Fibroblast of villous mesenchyme (primary cell): Measurements from ENCODE around the gene COL27A1. TPM values are rescaled to one million over a fixed set of nuclear protein-coding genes. Genes with fewer than 3 reads are reported as not detected.

Experiments used
- DNase-seq: peaks from one replicate; pipeline ENCODE4 v3.0.0-alpha.2; 2010; ENCODE audit warnings: low read depth
- H3K4me3 ChIP-seq: 2 replicates; pipeline ENCODE4 v1.5.1; 2011; ENCODE audit warnings: low read depth, mild to moderate bottlenecking, low read length
- total RNA-seq: library from RNA; depleted of rRNA; stranded (reverse); fragments of >200 nt; gene quantifications from 2 replicates; pipeline ENCODE4 v1.2.3, GENCODE V29; 2012
- TF ChIP-seq, protein P1 (sequence below): IDR thresholded peaks from 2 replicates; pipeline ENCODE4 v1.5.1; 2012; ENCODE audit warnings: low read depth, mild to moderate bottlenecking, low read length; ENCODE audit not compliant: insufficient read depth

Gene COL27A1
- total RNA-seq, 1 donor = 23.3 TPM

DNA sequence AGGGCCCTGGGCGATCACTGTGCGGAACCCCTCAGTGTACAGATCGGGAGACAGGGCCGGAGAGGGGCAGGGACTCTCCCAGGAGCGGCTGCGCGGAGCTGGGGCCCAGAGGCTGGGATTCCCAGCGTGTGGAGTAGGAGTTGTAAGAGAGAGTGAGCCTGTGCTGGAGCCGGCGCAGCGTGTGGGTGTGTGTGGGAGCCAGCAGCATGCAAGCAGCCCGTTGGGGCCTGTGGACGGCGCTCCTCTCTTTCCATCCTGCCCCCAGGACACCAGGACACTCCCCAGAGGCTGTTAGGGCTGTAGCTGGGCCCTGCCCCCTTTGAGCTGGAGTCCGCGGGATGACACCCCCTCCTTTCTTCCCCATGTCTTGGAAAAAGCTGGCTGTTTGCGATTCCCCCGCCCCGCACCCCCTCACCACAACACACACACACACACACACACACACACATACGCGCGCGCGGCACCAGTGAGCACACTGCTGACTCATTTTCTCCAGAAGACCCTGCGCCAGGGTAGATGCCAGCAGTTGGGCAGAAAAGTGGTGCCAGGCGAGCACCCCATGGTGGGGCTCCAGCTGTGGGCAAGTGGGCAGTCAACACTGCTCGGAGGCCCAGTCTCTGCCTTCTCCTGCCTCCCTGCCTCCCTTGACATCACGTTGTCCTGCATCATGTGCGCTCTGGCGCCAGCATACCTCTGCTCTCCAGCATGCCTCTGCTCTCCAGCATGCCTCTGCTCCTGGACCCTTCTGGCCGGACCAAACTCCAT lies 1.5 kb downstream of the COL27A1 start:
- DNase-seq = peak; percentile 88
- peak overlapping the region; percentile 70 for H3K4me3 ChIP-seq
- TF ChIP-seq, protein P1, sequence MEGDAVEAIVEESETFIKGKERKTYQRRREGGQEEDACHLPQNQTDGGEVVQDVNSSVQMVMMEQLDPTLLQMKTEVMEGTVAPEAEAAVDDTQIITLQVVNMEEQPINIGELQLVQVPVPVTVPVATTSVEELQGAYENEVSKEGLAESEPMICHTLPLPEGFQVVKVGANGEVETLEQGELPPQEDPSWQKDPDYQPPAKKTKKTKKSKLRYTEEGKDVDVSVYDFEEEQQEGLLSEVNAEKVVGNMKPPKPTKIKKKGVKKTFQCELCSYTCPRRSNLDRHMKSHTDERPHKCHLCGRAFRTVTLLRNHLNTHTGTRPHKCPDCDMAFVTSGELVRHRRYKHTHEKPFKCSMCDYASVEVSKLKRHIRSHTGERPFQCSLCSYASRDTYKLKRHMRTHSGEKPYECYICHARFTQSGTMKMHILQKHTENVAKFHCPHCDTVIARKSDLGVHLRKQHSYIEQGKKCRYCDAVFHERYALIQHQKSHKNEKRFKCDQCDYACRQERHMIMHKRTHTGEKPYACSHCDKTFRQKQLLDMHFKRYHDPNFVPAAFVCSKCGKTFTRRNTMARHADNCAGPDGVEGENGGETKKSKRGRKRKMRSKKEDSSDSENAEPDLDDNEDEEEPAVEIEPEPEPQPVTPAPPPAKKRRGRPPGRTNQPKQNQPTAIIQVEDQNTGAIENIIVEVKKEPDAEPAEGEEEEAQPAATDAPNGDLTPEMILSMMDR = no peak

DNA sequence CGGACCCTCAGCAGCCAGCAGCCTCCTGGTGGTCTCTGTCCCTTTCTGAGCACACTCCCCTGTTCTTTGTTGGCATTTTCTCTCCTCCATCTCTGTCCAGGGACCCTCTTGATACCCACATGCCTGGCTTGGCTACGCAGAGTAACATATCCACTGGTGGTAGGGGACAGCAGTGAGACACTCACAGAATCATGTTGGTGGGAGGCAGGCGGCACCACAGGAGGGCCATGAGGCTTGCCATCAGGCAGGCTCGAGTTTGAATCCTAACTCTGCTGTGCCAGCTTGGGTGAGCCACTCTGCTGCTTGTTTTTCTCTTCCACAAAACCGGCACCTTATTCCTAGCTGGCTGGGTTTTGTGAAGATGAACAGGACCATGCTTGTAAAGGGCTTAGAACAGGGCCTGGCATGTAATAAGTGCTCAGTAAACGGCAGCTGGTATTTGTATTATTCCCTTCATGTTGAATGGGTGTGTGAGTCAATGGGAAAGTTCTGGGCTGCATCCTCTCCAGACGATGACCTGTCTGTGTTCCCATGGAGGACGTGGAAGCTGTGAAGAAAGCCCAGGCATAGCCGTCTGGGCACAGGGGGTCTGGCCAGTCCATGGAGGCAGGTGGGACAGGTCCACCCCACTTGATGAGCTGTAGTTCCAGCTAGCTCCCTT lies 2.3 kb downstream of the COL27A1 start:
- H3K4me3 ChIP-seq = no peak overlapping the region
- TF ChIP-seq, protein P1 = no peak
- DNase-seq = peak; percentile 47

DNA sequence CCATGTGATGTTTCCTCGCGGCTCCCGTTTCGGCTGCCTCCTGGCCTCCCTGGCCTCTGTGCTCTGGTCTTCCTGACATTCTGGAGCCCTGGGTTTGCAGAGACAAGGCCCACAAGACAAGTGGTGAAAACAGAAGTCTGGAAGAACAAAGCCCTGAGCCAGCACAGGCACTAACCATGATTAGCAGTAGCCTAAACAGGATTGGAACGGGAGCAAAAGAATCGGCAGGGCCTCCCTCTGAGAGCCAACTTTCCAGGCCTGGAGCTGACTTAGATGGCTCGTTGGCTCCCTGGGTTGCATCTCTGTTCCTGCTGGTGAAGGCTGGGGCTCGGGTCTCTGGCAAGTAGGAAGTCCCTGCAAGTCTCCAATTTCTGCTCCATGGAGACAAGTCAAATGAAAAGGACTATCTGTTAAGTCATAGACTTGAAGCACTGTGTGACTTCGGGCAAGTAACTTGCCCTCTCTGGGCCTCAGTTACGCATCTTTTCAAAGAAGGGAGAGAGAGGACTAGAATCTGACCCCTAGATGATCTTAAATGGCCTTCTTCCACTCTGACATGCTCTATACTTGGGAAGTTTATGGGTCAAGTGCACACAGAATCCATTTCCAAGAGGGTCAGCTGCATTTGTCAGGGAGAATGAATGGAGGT lies 3.3 kb downstream of the COL27A1 start:
- TF ChIP-seq, protein P1 = no peak
- H3K4me3 ChIP-seq = no peak overlapping the region
- DNase-seq = no peak

DNA sequence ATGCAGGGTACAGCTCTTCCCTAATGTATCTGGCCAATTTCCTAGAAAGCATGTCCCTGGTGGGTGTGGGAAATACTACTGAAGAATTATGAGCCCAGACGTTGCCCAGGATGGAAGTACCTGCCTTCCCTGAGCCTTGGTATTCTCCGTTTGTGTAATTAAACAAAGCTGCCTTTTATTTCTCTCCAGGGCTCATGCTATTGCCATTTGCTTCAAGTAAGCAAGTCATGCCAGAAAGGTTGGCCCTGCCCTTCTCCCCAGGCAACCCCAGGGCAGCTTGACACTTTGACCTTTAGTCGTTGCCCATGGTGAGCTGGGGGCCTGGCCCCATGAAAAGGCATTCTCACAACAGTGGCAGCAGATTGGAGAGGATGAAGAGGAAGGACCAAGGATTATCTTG lies 4.4 kb downstream of the COL27A1 start:
- TF ChIP-seq, protein P1 = no peak
- DNase-seq = no peak
- no peak overlapping the region for H3K4me3 ChIP-seq

DNA sequence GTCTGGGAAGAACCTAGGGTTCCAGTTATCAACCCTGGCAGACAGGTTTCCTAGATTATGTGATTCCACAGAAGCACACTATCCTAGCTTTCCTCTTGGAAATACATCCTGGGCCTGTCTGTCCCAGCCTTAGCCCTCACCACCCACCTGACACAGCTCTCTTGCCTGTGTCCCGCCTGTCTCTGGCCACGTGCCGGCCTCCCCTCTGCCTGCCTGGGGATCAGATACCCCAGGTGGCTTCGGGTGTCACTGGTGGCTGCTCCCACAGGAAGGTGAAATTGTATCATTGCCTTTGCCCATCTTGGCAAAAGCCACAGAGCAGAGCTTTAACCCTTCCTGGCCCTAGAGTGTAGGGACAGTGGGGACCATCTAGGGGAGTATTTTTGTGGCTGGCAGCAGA lies 6.2 kb downstream of the COL27A1 start:
- TF ChIP-seq, protein P1 = no peak
- no peak for DNase-seq
- no peak overlapping the region for H3K4me3 ChIP-seq

DNA sequence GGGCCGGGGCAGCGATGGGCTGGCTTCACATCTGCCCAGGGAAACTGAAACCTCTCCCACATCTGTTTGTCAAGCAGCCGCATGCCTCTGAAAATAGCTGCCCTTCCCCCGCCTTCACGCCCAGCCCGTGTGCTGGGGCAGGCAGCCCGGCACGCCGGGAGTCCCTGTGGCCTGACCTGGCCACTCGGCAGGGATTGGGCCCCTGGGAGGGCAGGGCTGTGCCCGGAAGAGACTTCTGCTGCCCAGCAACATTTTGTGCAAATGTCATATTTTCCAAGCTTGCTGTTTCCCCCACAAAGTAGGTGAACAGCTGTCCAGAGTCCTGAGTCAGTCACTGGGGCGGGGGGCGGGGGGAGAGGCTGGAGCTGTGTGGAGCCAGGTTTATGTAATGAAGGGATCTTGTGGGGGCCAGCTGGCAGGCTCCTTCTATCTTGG lies 8.2 kb downstream of the COL27A1 start:
- DNase-seq = peak; percentile 73
- TF ChIP-seq, protein P1 = no peak
- peak overlapping the region; percentile 5 for H3K4me3 ChIP-seq
